Adipose tissue (tissue), 3 donors: ENCODE results near the gene TSEN2. TPM values are rescaled to one million over a fixed set of nuclear protein-coding genes. Genes with fewer than 3 reads are reported as not detected.
"Not testable (repeated sequence)": the region's sequence is repeated elsewhere in the genome, so short reads cannot be mapped to it uniquely, and the experiment has no call there.

Experiments used
- H3K27ac ChIP-seq: one replicate; pipeline ENCODE4 v1.5.1; 2013; ENCODE audit warnings: low read depth, low read length
- WGBS, 3 donors: extraction: QIAGEN DNeasy Blood & Tissue Kit; methylation state at CpG; one replicate each; pipeline ENCODE4 v1.1.7; 2013; 5-methylcytosine and 5-hydroxymethylcytosine counted together
- polyA plus RNA-seq, 3 donors: library from polyadenylated mRNA; stranded (reverse); fragments of 200-250 nt; gene quantifications; one replicate each; pipeline ENCODE4 v1.2.3, GENCODE V29; 2013
- donor health status: healthy with polysubstance abuse.
- donor health status: Bipolar disorder and iron deficiency.
- donor health status: healthy.

The TSEN2 gene
- polyA plus RNA-seq, 3 donors, result 9.4 to 12.5 (median 12.4) TPM

DNA sequence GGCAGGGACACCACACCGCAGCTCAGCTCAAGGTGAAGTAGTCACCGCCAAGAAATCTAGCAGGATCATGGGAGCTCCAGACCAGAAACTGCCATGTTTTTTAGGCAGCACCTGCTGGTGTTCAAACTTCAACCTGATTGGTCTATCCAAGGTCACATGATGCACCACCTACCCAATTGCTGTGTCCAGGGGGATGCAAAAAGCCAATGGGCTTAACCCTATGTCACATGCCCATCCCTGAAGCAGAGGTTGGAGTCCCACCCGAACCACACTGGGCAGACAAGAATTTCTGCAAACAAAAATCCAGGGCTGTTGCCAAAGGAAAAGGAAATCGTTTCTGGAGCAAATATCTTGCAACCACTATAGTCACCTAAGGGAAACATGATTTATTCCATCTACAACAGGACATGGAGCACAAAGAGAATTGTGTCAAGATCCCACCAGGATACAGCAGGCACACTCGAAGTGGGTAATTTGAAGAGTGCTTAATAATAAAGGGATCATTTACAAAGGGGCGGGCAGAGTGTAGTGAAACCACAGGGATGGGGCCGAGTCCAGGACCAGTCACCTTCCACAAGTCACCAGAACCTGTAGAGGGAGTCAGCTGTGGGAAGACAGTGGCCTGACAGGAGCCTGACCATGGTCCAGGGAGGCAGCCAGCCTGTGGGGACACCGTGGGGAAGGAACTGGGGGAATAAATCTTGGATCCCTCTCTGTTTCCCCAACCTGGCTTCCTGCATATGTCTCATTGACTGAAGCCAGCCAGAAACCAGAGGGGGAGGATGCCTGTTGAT, 34.2 kb upstream of the TSEN2 start:
- H3K27ac ChIP-seq, result no peak overlapping the region
- 64 to 73% (median 70%) methylated on average over 8 of the region's 8 CpGs for WGBS, 3 donors

DNA sequence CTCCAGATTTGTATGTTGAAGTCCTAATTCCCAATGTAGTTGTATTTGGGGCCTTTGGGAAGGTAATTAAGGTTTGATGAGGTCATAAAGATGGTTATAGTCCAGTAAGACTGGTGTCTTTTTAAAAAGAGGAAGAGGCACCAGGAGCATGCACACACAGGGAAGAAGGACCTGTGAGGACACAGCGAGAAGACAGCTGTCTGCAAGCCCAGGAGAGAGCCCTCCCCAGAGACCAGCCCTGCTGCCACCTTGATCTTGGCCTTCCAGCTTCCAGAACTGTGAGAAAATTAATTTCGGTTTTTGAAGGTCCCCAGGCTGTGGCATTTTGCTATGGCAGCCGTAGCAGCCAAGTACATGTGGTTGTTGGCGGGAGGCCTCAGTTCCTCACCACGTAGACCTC, 32.8 kb upstream of the TSEN2 start:
- H3K27ac ChIP-seq, result no peak overlapping the region
- WGBS, 3 donors, result 77 to 92% (median 88%) methylated on average over 5 of the region's 5 CpGs

DNA sequence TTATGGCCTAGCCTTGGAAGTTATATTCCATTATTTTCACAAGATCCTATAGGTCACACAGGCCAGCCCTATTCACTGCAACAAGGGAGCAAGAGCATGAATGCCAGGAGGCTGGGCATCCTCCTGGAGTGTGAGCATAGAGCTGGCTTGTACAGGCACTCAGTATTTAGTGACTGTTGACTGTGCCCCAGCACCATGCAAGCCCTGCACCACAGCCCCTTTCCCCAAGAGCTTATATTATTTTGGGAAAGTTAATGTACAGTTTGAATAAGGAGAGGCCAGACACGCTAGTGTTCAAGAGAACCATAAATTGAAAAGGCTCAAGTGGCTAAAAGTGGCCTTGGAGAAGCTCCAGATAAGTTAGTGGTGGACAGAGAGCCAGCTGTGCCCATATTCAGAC, 32.3 kb upstream of the TSEN2 start:
- 92 to 97% (median 95%) methylated on average over 1 of the region's 1 CpG for WGBS, 3 donors
- no peak overlapping the region for H3K27ac ChIP-seq

DNA sequence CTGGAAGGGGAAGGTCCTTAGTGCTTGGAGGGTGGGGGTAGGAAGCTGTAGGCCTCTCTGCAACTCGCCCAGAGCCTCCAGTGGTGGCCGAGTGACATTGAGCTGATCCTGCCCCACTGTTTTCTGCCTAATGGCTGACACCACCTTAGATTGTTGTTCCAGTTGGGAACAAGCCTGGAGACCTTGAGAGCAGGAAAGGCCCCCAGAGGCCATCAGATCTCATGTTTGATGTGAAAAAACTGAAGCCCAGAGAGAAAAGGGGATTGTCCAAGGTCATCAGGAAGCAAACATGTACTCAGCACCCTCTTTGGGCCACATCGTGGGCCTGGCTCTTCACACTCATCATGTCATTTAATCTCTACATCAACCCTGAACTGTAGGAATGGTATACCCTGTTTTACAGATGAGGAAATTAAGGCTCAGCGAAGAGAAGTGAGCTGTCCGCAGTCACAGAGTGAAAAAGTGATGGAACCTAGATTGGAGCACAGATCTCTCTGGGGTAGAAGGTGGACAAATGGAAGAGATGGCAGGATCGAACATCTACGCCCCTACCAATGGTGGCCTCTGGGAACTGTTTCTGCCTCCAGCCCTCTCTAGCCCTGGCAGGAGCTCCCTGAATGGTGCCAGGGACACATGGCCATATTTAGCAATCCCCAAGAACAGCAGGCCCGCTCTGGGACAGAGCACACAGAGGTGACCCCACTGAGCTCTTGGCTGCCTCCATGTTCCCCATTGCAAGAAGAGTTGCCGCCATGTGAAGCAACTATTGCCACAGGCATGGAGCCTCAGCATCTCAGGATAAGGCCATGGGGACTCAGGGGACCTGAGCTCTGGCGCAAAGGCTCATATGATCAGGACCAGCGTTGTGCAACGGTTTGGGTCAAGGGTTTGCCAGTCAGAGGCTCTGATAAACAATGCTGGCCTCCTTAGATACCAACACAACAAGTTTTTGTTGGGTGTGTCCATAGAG, 31.6 kb upstream of the TSEN2 start:
- H3K27ac ChIP-seq, result no peak overlapping the region
- WGBS, 3 donors, result 78 to 87% (median 82%) methylated on average over 12 of the region's 12 CpGs

DNA sequence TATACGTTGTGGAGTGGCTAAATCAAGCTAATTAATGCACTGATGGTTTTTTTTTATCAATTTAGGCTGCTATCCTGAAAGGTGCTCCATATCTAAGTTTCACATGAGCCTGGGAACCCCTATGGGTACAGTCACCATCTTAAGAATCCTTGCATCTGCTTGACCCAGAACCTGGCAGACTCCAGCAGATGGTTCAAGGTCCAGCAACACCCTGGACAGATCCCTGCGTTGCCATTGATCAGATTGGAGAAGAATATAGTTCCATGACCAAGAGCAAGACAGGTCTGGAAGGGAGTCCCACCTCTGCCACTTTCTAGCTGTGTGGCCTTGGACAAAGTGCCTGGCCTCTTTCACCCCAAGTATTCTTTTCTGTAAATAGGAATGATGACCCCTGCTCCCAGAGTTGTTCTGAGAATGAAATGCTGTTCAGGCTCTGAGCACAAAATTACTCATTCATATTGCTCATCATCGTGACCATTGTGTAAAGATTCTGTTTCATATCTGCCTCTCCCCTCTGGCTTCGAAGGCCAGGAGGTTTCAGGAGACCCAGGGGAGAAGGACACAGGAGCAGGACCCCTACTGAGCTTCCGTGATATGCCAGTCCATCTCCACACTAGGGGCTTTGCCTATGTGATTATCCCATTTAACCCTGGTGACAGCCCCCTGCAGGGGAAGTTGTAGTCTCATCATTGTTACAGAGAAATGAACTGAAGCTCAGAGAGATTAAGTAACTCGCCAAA, 30.0 kb upstream of the TSEN2 start:
- 60 to 81% (median 78%) methylated on average over 6 of the region's 6 CpGs for WGBS, 3 donors
- H3K27ac ChIP-seq, result no peak overlapping the region

DNA sequence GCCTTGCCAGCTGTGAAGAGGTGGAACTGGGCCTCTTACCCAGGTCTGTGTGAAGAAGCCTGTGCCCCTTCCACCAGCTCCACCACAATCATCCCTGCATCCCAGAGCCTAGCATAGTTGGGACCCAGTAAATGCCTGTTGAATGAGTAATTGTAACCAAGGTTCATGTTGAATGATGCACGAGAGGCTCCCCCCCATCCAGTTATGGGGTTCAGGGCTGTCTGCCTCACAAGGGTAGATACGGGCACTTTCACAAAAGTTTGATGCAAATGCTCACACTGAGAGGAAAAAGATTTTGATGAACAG, 29.5 kb upstream of the TSEN2 start:
- WGBS, 3 donors, result 75 to 94% (median 86%) methylated on average over 2 of the region's 2 CpGs
- no peak overlapping the region for H3K27ac ChIP-seq

DNA sequence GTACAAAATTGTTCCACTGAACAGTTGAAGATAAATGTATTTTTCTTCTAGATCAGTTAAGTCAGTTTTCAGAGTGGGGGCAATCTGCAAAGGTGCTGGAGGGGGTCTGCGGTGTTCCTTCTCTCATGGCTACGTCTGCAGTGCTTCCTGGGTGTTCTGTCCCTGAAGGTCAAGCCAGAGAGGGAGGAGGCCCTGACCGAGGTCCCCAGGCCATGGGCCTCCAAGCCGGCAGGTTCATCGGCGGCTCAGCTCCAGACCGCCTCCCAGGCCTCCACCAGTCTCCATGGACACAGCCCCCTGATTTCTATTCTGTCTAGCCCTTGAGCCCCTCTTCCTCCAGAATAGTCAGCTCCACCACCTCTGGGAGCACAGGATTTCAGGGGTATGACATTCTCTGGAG, 28.5 kb upstream of the TSEN2 start:
- 92 to 96% (median 96%) methylated on average over 7 of the region's 7 CpGs for WGBS, 3 donors
- H3K27ac ChIP-seq, result no peak overlapping the region

DNA sequence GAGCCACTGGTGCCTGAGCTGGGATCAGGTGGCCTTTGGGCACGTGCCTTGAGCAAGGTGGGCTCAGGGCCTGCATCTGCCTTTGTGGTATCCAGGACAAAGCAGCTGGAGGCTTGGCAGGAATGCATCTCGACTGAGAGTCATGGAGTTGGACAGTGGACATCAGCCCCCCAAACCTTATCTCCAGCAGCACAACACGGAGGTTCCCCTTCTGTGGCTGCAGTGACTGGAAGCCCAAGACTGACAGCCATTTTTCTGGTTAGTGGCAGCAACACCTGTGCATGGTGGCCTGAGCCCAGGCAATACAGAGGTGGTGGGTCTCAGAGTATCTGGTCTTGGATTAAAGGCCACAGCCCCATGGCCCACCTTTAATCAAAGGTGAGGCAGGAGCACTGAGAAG, 27.8 kb upstream of the TSEN2 start:
- no peak overlapping the region for H3K27ac ChIP-seq
- WGBS, 3 donors, result 75 to 81% (median 78%) methylated on average over 3 of the region's 3 CpGs

DNA sequence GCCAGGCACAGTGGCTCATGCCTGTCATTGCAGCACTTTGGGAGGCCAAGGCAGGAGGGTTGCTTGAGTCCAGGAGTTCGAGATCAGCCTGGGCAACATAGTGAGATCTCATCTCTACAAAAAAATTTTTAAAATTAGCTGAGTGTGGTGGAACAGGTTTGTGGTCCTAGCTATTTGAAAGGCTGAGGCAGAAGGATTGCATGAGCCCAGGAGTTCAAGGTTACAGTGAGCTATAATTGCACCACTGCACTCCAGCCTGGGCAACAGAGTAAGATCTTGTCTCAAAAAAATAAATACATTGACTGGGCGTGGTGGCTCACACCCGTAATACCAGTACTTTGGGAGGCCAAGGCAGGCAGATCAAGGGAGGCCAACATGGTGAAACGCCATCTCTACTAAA, 26.9 kb upstream of the TSEN2 start:
- H3K27ac ChIP-seq, result not testable (repeated sequence)
- WGBS, 3 donors, result 88 to 96% (median 96%) methylated on average over 4 of the region's 4 CpGs

DNA sequence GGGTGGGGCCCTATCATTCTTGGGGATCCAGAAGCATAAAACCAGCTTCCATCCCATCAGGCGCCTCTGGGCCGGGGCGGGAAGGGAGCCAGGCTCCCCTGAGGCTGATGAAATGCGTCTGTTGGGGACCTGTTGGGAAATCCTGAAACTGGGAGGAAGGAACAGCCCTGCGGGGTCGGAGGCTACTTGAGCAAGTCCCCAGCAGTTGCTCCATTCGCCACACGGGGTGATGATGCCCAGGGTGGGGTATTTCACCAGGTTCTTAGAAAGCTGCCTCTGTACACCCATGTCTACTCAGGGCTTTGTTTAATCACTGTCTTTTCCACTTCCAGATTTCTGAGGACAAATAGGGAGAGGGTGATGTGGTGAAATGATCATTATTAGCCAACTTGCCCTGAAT, 25.4 kb upstream of the TSEN2 start:
- no peak overlapping the region for H3K27ac ChIP-seq
- 51 to 66% (median 53%) methylated on average over 8 of the region's 8 CpGs for WGBS, 3 donors

DNA sequence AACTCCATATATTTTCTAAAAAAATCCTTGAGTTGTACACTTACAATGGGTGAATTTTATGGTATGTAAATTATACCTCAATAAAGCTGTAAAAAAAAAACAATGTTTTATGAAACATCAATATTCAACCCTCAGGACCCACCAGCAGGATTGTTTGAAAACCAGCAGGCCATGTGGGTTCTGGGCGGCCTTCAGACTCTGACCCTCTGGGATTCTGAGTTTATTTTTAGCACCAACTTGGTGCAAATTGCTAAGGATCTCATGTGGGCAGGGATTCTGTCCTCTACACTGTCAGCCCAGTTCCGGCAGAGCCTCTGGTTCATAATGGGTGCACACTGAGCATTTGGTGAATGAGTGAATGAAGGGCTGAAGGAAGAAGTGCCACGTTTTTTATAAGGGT, 24.2 kb upstream of the TSEN2 start:
- H3K27ac ChIP-seq, result no peak overlapping the region
- 72 to 79% (median 79%) methylated on average over 3 of the region's 3 CpGs for WGBS, 3 donors

DNA sequence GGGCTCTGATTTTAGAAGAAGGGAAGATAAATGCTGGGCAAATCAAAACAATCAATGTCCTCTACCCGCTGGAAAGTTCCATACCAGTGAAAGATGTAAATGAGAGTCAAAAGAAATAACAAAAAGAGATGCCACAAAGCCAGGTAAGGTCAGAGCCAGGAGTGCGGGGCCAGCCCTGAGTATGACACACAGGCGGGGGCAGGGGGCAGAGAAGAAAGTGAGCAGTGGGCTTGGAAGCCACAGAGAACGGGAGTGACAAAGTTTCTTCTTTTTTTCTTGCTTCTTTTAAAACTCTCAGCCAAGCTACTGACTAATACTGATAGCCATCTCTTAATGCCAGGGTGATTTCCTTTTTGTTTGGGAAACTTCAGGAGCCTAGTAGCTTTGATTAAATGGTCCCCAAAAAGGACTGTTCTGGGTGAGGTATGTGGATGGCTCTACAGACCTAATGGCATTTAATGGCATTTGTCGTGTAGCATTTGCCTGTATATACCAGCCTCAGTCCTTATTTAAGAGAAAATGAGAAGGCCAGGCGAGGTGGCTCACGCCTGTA, 23.1 kb upstream of the TSEN2 start:
- 86 to 91% (median 89%) methylated on average over 7 of the region's 7 CpGs for WGBS, 3 donors
- no peak overlapping the region for H3K27ac ChIP-seq

DNA sequence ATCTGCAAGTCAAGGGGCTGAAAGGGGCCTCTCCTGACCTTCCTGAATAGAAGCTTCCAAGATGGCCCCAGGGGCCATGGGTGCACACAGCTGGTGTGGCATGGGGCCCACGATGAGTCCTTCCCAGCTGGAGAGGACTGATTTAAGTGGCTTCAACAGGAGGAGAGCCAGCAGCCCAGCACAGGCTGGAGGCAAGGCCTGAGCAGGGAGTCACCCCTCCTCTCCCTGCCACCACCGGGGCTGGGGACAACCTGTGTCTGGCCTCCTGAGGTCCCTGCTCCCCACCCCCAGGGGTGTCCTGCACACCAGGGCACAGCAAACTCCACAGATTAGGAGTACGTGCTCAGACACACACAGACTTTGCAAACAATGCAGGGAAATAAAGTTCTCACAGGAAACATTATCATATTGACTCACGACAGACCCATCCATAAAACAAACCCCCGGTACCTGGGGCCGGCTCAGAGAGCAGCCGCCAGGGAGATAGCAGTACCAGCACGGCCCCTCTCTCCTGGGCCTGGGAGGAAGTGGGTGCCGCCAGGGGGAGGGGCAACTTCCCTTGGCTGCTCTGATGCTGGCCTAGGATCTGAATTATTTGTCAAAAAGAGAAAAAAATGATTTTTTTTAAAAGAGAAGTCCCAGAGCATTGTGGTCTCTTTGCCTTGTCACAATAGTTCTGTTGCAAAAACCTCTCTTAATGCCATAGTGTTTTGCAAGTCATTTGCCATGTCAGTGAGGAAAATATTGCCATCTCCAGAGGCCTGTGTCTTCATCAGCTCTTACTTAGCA, 21.9 kb upstream of the TSEN2 start:
- WGBS, 3 donors, result 25 to 34% (median 25%) methylated on average over 9 of the region's 9 CpGs
- no peak overlapping the region for H3K27ac ChIP-seq

DNA sequence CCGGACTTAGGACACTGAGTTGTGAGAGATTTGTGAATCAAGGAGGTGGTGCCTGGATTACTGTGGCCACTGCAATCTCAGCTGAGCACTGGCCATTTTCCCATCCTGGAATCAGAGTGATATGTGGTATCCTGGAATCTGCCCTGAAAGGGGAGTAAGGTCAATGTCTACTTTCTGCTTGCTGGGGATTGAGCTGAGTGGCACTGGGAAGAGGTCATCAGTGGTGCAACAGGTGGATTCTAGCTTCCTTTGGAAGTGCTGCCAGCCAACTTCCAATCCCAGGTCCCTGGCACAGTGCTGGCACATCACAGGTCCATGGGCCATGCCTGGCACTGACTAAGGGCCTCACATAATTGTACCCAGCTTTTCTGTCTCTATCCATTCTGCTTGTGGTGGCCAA, 20.6 kb upstream of the TSEN2 start:
- WGBS, 3 donors, result 76 to 91% (median 88%) methylated on average over 1 of the region's 1 CpG

DNA sequence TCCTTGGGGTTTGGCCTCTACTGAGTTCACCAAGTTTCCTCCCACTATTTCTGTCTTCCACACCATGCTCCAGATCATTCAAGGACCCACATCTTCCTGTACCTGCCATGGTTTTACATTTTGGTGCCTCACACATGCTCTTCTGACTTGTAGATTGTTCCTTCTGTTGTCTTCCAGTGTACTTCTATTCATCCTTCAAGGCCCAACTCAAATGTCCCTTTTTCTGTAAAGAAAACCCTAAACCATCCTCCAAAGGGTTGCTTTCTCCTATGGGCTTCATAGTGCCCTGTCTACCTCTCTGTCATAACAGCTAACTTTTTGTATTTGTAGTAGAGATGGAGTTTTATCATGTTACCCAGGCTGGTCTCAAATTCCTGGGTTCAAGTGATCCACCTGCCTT, 20.1 kb upstream of the TSEN2 start:
- no peak overlapping the region for H3K27ac ChIP-seq

More for the DNA sequence above, 20.6 kb upstream of the TSEN2 start:
- no peak overlapping the region for H3K27ac ChIP-seq

DNA sequence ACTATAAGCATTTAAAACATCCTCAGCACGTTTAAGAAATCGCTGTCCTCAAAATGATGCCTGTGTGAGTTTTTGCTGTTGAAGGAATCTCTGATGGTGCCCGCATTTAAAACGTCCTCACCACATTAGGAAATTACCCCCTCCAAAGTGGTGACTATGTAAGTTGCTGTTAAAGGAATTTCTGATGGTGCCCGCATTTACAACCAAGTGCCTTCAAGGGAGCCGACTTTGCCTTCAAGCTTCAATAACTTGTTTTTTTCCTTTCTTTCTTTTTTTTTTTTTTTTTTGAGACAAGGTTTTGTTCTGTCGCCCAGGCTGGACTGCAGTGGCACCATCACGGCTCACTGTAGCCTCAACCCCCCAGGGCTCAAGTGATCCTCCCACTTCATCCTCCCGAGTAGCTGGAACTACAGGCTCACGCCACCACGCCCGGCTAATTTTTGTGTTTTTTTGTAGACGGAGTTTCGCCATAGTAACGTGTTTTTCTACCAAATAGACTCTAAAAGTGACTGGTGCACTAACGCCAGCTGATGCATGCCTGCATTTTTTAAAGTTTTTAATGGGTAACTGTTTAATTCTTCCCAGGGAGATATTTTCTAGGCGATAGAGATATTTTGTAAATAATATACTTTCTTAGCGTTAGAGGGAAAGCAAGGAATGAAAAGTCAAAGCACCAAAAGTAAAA, 19.0 kb upstream of the TSEN2 start:
- no peak overlapping the region for H3K27ac ChIP-seq
- 74 to 92% (median 92%) methylated on average over 18 of the region's 18 CpGs for WGBS, 3 donors

DNA sequence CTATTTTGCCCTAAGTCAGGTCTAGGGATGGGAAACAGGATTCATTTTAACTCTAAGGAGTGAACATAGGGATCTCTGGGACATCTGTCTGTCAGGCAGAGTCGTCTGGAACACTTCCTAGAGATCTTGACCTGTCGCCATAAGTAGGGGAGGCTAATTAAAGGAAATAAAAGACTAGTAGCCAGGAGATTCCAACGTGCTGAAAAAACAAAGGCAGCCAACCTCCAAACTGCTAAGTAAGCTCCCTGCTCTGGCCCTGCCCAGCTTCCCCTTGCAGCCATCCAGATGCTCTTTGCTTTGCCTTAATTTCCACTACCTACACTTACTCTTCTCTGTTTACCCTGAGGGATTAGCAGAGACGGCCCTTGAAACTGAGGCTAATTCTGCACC, 18.4 kb upstream of the TSEN2 start:
- no peak overlapping the region for H3K27ac ChIP-seq
- WGBS, 3 donors, result 22 to 54% (median 49%) methylated on average over 4 of the region's 4 CpGs

DNA sequence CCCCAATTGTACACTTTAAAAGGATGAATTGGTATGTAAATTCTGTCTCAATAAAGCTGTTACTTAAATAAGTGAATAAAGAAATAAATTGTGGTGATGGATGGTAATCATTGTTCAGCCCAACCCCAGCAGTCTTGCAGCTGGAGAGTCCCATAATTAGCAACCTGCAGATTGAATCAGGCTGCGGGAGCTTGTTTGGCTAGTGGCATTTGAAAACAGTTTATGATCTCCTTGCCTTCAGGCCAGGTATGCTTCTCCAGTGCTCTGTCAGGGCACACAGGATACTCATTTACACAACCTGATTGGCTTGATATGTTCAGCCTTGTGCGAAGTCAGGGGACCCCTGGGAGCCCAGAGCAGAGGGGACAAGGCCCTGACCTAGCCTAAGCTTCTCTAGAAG, 16.5 kb upstream of the TSEN2 start:
- WGBS, 3 donors, result 76 to 97% (median 96%) methylated on average over 2 of the region's 2 CpGs
- no peak overlapping the region for H3K27ac ChIP-seq
